GM12878 (cell line): ENCODE data around the gene RPS3. TPM values are rescaled to one million over a fixed set of nuclear protein-coding genes. Genes with fewer than 3 reads are reported as not detected.
A peak's percentile ranks its signal among the peaks of the same experiment; 100 is the strongest.

Experiments used
- CEBPZ ChIP-seq: fragments of 150-350 bp; IDR thresholded peaks from 2 replicates; pipeline ENCODE4 v1.6.1; 2016; ENCODE audit warnings: low read depth, low read length
- FOXM1 ChIP-seq: IDR thresholded peaks from 2 replicates; pipeline ENCODE4 v1.6.1; 2012; ENCODE audit warnings: low read depth, mild to moderate bottlenecking, inconsistent platforms, low read length, moderate library complexity
- HDAC6 ChIP-seq: fragments of 200-600 bp; sonication (generic); IDR thresholded peaks from one replicate; pipeline ENCODE4 v1.8.0; 2017; ENCODE audit warnings: antibody characterized with exemption; ENCODE audit not compliant: unreplicated experiment
- MEF2A ChIP-seq: IDR thresholded peaks from 2 replicates; pipeline ENCODE4 v1.6.1; 2011; ENCODE audit warnings: low read depth, mild to moderate bottlenecking, low read length, moderate library complexity; ENCODE audit not compliant: insufficient read depth
- MXI1 ChIP-seq: fragments of 150-350 bp; IDR thresholded peaks from 2 replicates; pipeline ENCODE4 v1.6.1; 2011; ENCODE audit warnings: low read depth, mild to moderate bottlenecking, inconsistent platforms, low read length, improper control_type of control experiment
- NBN ChIP-seq: fragments of 450-650 bp; IDR thresholded peaks from 2 replicates; pipeline ENCODE4 v1.6.1; 2016
- NFIC ChIP-seq: IDR thresholded peaks from 2 replicates; pipeline ENCODE4 v1.6.1; 2012; ENCODE audit warnings: low read depth, mild to moderate bottlenecking, inconsistent platforms, low read length, moderate library complexity
- PML ChIP-seq: IDR thresholded peaks from 2 replicates; pipeline ENCODE4 v1.6.1; 2012; ENCODE audit warnings: low read length, inconsistent platforms
- RB1 ChIP-seq: fragments of 450-650 bp; formaldehyde crosslinking; IDR thresholded peaks from 2 replicates; pipeline ENCODE4 v1.6.1; 2017; ENCODE audit warnings: mild to moderate bottlenecking, borderline replicate concordance
- TCF12 ChIP-seq: IDR thresholded peaks from 2 replicates; pipeline ENCODE4 v1.6.1; 2011; ENCODE audit warnings: low read depth, mild to moderate bottlenecking, low read length
- WRNIP1 ChIP-seq: IDR thresholded peaks from 2 replicates; pipeline ENCODE4 v1.6.1; 2011; ENCODE audit warnings: low read depth, low read length, improper control_type of control experiment, borderline replicate concordance
- ZBED1 ChIP-seq: IDR thresholded peaks from 2 replicates; pipeline ENCODE4 v1.6.1; 2016; ENCODE audit warnings: borderline replicate concordance
- ZNF687 ChIP-seq: fragments of 450-650 bp; IDR thresholded peaks from 2 replicates; pipeline ENCODE4 v1.6.1; 2017; ENCODE audit warnings: mild to moderate bottlenecking, moderate library complexity
- polyA plus RNA-seq, 11 experiments: library from polyadenylated mRNA; depleted of rRNA in 4 of 11; unstranded in 6 of 11; stranded (reverse) in 5 of 11; fragments of >200 nt; fragmentation: Nextera tagmentation in 4 of 11; fragmentation: Illumina TruSeq in 1 of 11; extraction: Ambion mirVana in 4 of 11; extraction: Trizol in 1 of 11; gene quantifications; 1 replicate in 1 of 11; 2 replicates in 10 of 11; pipeline versions ENCODE4 v1.2.1 to v1.2.3, GENCODE V29; 2011 to 2016; ENCODE audit warnings: inconsistent platforms in 2 of 11, missing spikeins in 2 of 11, low read depth in 1 of 11
- total RNA-seq, 4 experiments: library from RNA; depleted of rRNA in 3 of 4; stranded (reverse); fragments of >200 nt in 3 of 4; fragmentation: Illumina TruSeq in 1 of 4; extraction: Trizol in 1 of 4; gene quantifications; 2 replicates each; pipeline versions ENCODE4 v1.2.1 to v1.2.3, GENCODE V29; 2013 to 2021
- TF ChIP-seq, protein P1 (sequence below): IDR thresholded peaks from 2 replicates; pipeline ENCODE4 v1.6.1; 2012; ENCODE audit warnings: mild to moderate bottlenecking, low read depth, low read length
- TF ChIP-seq, protein P2 (sequence below): fragments of 450-650 bp; IDR thresholded peaks from 2 replicates; pipeline ENCODE4 v1.6.1; 2017; ENCODE audit warnings: borderline replicate concordance
- TF ChIP-seq, protein P3 (sequence below): IDR thresholded peaks from 2 replicates; pipeline ENCODE4 v1.6.1; 2011; ENCODE audit warnings: low read depth, mild to moderate bottlenecking, low read length, moderate library complexity, borderline replicate concordance; ENCODE audit errors: extremely low read depth

Gene RPS3
- total and polyA plus RNA-seq, 10 of the 15 experiments (the other 5 are each of a cell fraction or from before 2014, with no cell fraction given) = 2,127 to 9,556 (median 4,327) TPM

- TF ChIP-seq, protein P1, sequence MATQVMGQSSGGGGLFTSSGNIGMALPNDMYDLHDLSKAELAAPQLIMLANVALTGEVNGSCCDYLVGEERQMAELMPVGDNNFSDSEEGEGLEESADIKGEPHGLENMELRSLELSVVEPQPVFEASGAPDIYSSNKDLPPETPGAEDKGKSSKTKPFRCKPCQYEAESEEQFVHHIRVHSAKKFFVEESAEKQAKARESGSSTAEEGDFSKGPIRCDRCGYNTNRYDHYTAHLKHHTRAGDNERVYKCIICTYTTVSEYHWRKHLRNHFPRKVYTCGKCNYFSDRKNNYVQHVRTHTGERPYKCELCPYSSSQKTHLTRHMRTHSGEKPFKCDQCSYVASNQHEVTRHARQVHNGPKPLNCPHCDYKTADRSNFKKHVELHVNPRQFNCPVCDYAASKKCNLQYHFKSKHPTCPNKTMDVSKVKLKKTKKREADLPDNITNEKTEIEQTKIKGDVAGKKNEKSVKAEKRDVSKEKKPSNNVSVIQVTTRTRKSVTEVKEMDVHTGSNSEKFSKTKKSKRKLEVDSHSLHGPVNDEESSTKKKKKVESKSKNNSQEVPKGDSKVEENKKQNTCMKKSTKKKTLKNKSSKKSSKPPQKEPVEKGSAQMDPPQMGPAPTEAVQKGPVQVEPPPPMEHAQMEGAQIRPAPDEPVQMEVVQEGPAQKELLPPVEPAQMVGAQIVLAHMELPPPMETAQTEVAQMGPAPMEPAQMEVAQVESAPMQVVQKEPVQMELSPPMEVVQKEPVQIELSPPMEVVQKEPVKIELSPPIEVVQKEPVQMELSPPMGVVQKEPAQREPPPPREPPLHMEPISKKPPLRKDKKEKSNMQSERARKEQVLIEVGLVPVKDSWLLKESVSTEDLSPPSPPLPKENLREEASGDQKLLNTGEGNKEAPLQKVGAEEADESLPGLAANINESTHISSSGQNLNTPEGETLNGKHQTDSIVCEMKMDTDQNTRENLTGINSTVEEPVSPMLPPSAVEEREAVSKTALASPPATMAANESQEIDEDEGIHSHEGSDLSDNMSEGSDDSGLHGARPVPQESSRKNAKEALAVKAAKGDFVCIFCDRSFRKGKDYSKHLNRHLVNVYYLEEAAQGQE = peak; percentile 62; the same call in 1 of the 2 replicates
- TF ChIP-seq ZBED1 = peak; percentile 86; the same call in 1 of the 2 replicates
- TF ChIP-seq, protein P2, sequence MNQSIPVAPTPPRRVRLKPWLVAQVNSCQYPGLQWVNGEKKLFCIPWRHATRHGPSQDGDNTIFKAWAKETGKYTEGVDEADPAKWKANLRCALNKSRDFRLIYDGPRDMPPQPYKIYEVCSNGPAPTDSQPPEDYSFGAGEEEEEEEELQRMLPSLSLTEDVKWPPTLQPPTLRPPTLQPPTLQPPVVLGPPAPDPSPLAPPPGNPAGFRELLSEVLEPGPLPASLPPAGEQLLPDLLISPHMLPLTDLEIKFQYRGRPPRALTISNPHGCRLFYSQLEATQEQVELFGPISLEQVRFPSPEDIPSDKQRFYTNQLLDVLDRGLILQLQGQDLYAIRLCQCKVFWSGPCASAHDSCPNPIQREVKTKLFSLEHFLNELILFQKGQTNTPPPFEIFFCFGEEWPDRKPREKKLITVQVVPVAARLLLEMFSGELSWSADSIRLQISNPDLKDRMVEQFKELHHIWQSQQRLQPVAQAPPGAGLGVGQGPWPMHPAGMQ = no peak
- peak; percentile 79 for TF ChIP-seq ZNF687
- no peak for TF ChIP-seq MEF2A
- TF ChIP-seq, protein P3, sequence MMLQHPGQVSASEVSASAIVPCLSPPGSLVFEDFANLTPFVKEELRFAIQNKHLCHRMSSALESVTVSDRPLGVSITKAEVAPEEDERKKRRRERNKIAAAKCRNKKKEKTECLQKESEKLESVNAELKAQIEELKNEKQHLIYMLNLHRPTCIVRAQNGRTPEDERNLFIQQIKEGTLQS = peak; percentile 52; the same call in 1 of the 2 replicates
- TF ChIP-seq NFIC = no peak
- peak; percentile 85 for TF ChIP-seq HDAC6
- peak; percentile 91 for TF ChIP-seq MXI1
- TF ChIP-seq PML = peak; percentile 99
- TF ChIP-seq NBN = peak; percentile 89
- no peak for TF ChIP-seq FOXM1
- no peak for TF ChIP-seq WRNIP1
- peak; percentile 67; the same call in 1 of the 2 replicates for TF ChIP-seq TCF12
- TF ChIP-seq CEBPZ = no peak
- peak; percentile 97; the same call in 1 of the 2 replicates for TF ChIP-seq RB1
These were observed at the start of gene RPS3 (continued) for GRCh38 chr11:75399344-75400145.
